Prostate gland (tissue), 2 donors: ENCODE results near the gene COL1A2.

ENCODE experiments used
- CTCF ChIP-seq, 4 experiments: fragments of 200-600 bp in 2 of 4; fragments of 450-650 bp in 2 of 4; sonication (generic) in 2 of 4; IDR thresholded peaks; 1 replicate in 3 of 4; 2 replicates in 1 of 4; pipeline ENCODE4 v1.5.1; 2016 to 2019; ENCODE audit warnings: antibody characterized with exemption in 4 of 4, mild to moderate bottlenecking in 2 of 4, moderate library complexity in 2 of 4
- POLR2A ChIP-seq: fragments of 450-650 bp; IDR thresholded peaks from one replicate; pipeline ENCODE4 v1.6.1; 2016; ENCODE audit warnings: antibody characterized with exemption, mild to moderate bottlenecking

- TF ChIP-seq POLR2A: no peak
- no peak for TF ChIP-seq CTCF (IDR thresholded peaks at IDR 0.05)
Observed at GRCh38 chr7:94434042-94434441, 39.3 kb downstream of the COL1A2 start.
